HG03108 (cell line): Measurements from ENCODE around the gene EPHA1.

Experiments
- ATAC-seq: cut with Tn5 transposase; IDR thresholded peaks from one replicate; pipeline ENCODE4 v1.9.1; 2021; ENCODE audit warnings: moderate library complexity; ENCODE audit not compliant: unreplicated experiment

EPHA1 gene

GRCh38 chr7:143352531-143353002, 56.1 kb downstream of the EPHA1 start:
- ATAC-seq, result no peak

GRCh38 chr7:143351574-143351973, 57.1 kb downstream of the EPHA1 start:
- ATAC-seq, result no peak

GRCh38 chr7:143351060-143351459, 57.6 kb downstream of the EPHA1 start:
- no peak for ATAC-seq

GRCh38 chr7:143347950-143348349, 60.7 kb downstream of the EPHA1 start:
- ATAC-seq, result no peak

GRCh38 chr7:143346018-143346417, 62.6 kb downstream of the EPHA1 start:
- ATAC-seq, result no peak

- peak; percentile 73 for ATAC-seq
These were observed 63.2 kb downstream of the EPHA1 start for GRCh38 chr7:143345428-143345900.

GRCh38 chr7:143343596-143343995, 65.1 kb downstream of the EPHA1 start:
- ATAC-seq, result no peak

- no peak for ATAC-seq
These were observed 66.8 kb downstream of the EPHA1 start for GRCh38 chr7:143341842-143342241.
